Body of pancreas (tissue), 4 donors: ENCODE measurements around the gene RBM26. TPM values are rescaled to one million over a fixed set of nuclear protein-coding genes. Genes with fewer than 3 reads are reported as not detected.

ENCODE experiments used
- ATAC-seq: fragments of 150-250 bp; one replicate; pipeline ENCODE4 v1.9.1; 2016
- DNase-seq, 4 donors: peaks; one replicate each; pipeline ENCODE4 v3.0.0-alpha.2; 2019
- H3K27ac ChIP-seq, 4 donors: fragments of 200-600 bp; sonication (generic); 1 replicate in 3 of 4; 2 replicates in 1 of 4; pipeline versions ENCODE4 v1.5.1 to v1.6.1; 2016 to 2019; ENCODE audit warnings: mild to moderate bottlenecking in 1 of 4, mixed read lengths in 1 of 4, moderate library complexity in 1 of 4
- H3K27me3 ChIP-seq, 2 donors: fragments of 200-600 bp; sonication (generic); one replicate each; pipeline ENCODE4 v1.6.0; 2016; ENCODE audit warnings: mild to moderate bottlenecking in 1 of 2
- H3K36me3 ChIP-seq, 2 donors: fragments of 200-600 bp; sonication (generic); replicated peaks in 1 of 2; 2 replicates each; pipeline ENCODE4 v1.5.1; 2016; ENCODE audit warnings: low read depth in 2 of 2; ENCODE audit not compliant: insufficient read depth in 1 of 2
- H3K4me1 ChIP-seq: fragments of 200-600 bp; sonication (generic); one replicate; pipeline ENCODE4 v1.6.0; 2016
- H3K4me3 ChIP-seq, 2 donors: fragments of 200-600 bp; sonication (generic); 1 replicate in 1 of 2; 2 replicates in 1 of 2; pipeline ENCODE4 v1.5.1; 2016 to 2019
- H3K9me3 ChIP-seq, 3 donors: fragments of 200-600 bp; sonication (generic); 1 replicate in 2 of 3; 2 replicates in 1 of 3; pipeline ENCODE4 v1.5.1; 2016
- POLR2A ChIP-seq, 3 donors: fragments of 450-650 bp; IDR thresholded peaks; one replicate each; pipeline ENCODE4 v1.6.1; 2016; ENCODE audit warnings: antibody characterized with exemption in 3 of 3, mild to moderate bottlenecking in 2 of 3
- WGBS, 2 donors: methylation state at CpG; one replicate each; pipeline ENCODE4 v1.1.5; 2017; 5-methylcytosine and 5-hydroxymethylcytosine counted together
- intact Hi-C: fragments of 100-400 bp; cut with DNase I; formaldehyde crosslinking; loops from one replicate; pipeline ENCODE4 v1.15.1; 2023
- total RNA-seq, 2 donors: library from RNA; depleted of rRNA; stranded (reverse); fragments of >200 nt; gene quantifications; one replicate each; pipeline ENCODE4 v1.1.0, GENCODE V29; 2016
- TF ChIP-seq, protein P1 (sequence below), 7 experiments: fragments of 450-650 bp in 4 of 7; fragments of 200-600 bp in 3 of 7; sonication (generic) in 3 of 7; IDR thresholded peaks; one replicate each; pipeline ENCODE4 v1.5.1; 2016 to 2019; ENCODE audit warnings: antibody characterized with exemption in 7 of 7

The RBM26 gene
- total RNA-seq, 2 donors from 2014 or later: 32.3 to 38.1 TPM

- peak; percentile 45 for ATAC-seq
- Histone ChIP-seq H3K27me3 (no peaks in the 10 kb centered on the region), H3K9me3 (no peaks in the 10 kb centered on the region), H3K4me1 (no peaks in the 10 kb centered on the region), H3K36me3 (no peaks in the 10 kb centered on the region), H3K4me3 (no peak overlapping the region), H3K27ac (no peak overlapping the region)
- WGBS, 2 donors: 32 to 33% methylated on average over 1 of the region's 1 CpG
- TF ChIP-seq, protein P1, sequence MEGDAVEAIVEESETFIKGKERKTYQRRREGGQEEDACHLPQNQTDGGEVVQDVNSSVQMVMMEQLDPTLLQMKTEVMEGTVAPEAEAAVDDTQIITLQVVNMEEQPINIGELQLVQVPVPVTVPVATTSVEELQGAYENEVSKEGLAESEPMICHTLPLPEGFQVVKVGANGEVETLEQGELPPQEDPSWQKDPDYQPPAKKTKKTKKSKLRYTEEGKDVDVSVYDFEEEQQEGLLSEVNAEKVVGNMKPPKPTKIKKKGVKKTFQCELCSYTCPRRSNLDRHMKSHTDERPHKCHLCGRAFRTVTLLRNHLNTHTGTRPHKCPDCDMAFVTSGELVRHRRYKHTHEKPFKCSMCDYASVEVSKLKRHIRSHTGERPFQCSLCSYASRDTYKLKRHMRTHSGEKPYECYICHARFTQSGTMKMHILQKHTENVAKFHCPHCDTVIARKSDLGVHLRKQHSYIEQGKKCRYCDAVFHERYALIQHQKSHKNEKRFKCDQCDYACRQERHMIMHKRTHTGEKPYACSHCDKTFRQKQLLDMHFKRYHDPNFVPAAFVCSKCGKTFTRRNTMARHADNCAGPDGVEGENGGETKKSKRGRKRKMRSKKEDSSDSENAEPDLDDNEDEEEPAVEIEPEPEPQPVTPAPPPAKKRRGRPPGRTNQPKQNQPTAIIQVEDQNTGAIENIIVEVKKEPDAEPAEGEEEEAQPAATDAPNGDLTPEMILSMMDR (IDR thresholded peaks at IDR 0.05): no peak
- no peak for TF ChIP-seq POLR2A (IDR thresholded peaks at IDR 0.05)
- intact Hi-C loops: no loop called here
- DNase-seq: no peak
Observed at GRCh38 chr13:79434556-79434955, 28.5 kb upstream of the RBM26 start.

- H3K27me3 ChIP-seq: no peaks in the 10 kb centered on the region
- H3K27ac ChIP-seq: no peak overlapping the region
- DNase-seq (no peak), ATAC-seq (no peak)
- intact Hi-C loops: no loop called here
- 92 to 97% methylated on average over 5 to 11 of the region's 11 CpGs for WGBS, 2 donors
- TF ChIP-seq, protein P1 (IDR thresholded peaks at IDR 0.05): no peak
- TF ChIP-seq POLR2A (IDR thresholded peaks at IDR 0.05): no peak
- H3K4me3 ChIP-seq: no peak overlapping the region
- no peaks in the 10 kb centered on the region for H3K9me3 ChIP-seq
- no peaks in the 10 kb centered on the region for H3K36me3 ChIP-seq
- H3K4me1 ChIP-seq: no peaks in the 10 kb centered on the region
Observed at GRCh38 chr13:79432992-79433391, 26.9 kb upstream of the RBM26 start.

DNA sequence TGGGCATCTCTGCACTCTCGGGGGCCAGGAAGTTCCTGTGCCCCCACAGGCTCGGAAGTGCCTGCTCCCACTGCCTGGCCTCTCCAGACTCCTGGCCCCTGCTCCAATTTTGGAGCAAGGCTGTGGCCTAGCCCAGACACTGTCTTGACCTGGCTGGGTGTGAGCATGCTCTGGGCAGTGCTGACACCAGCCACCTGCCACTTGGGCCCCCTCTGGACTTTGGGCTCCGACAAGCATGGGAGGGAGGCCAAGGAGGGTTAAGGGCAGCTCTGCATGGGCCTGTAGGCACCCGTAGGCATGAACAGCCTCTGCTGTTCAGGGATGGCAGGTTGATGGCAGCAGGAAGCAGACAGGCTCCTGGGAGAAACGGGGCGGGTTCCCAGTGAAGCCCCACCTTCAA lies 26.0 kb upstream of the RBM26 start:
- TF ChIP-seq, protein P1 (IDR thresholded peaks at IDR 0.05): no peak
- TF ChIP-seq POLR2A (IDR thresholded peaks at IDR 0.05): no peak
- Histone ChIP-seq H3K4me1 (no peaks in the 10 kb centered on the region), H3K4me3 (no peak overlapping the region), H3K27ac (no peak overlapping the region), H3K36me3 (no peaks in the 10 kb centered on the region), H3K27me3 (no peaks in the 10 kb centered on the region), H3K9me3 (no peaks in the 10 kb centered on the region)
- ATAC-seq: no peak
- intact Hi-C loops: no loop called here
- 93 to 98% methylated on average over 3 to 5 of the region's 6 CpGs for WGBS, 2 donors
- DNase-seq: no peak

GRCh38 chr13:79429309-79429708 lies 23.3 kb upstream of the RBM26 start:
- Histone ChIP-seq H3K36me3 (no peaks in the 10 kb centered on the region), H3K27ac (no peak overlapping the region), H3K9me3 (no peaks in the 10 kb centered on the region), H3K4me1 (no peaks in the 10 kb centered on the region), H3K4me3 (no peak overlapping the region), H3K27me3 (no peaks in the 10 kb centered on the region)
- no peak for TF ChIP-seq POLR2A (IDR thresholded peaks at IDR 0.05)
- TF ChIP-seq, protein P1 (IDR thresholded peaks at IDR 0.05): no peak
- DNase-seq (no peak), ATAC-seq (no peak)
- intact Hi-C loops: no loop called here

- H3K27ac ChIP-seq: no peak overlapping the region
- no peak for TF ChIP-seq POLR2A (IDR thresholded peaks at IDR 0.05)
- TF ChIP-seq, protein P1 (IDR thresholded peaks at IDR 0.05): no peak
- WGBS, 2 donors: 32 to 51% methylated on average over 2 of the region's 2 CpGs
- H3K4me3 ChIP-seq: no peak overlapping the region
- H3K9me3 ChIP-seq: no peaks in the 10 kb centered on the region
- no peaks in the 10 kb centered on the region for H3K27me3 ChIP-seq
- no peaks in the 10 kb centered on the region for H3K36me3 ChIP-seq
- intact Hi-C loops: no loop called here
- DNase-seq (no peak), ATAC-seq (no peak)
- H3K4me1 ChIP-seq: no peaks in the 10 kb centered on the region
Observed at GRCh38 chr13:79427883-79428282, 21.8 kb upstream of the RBM26 start.
